Astrocyte (in vitro differentiated cells and primary cell): Measurements from ENCODE around the gene CDRT4. TPM values are rescaled to one million over a fixed set of nuclear protein-coding genes. Genes with fewer than 3 reads are reported as not detected.
A peak's percentile ranks its signal among the peaks of the same experiment; 100 is the strongest.

Experiments
- DNase-seq: peaks from one replicate; pipeline ENCODE4 v3.0.0-alpha.2; 2010; ENCODE audit warnings: low read depth
- FAIRE-seq: peaks from 2 replicates; lab custom pipeline; 2011; peaks lifted over from hg19 to GRCh38; lab: Jason Lieb, UNC
- H2AFZ ChIP-seq: 2 replicates; pipeline ENCODE4 v1.6.0; 2012; ENCODE audit warnings: low read depth, low read length, inconsistent platforms
- H3K27ac ChIP-seq: 2 replicates; pipeline ENCODE4 v1.5.1; 2011; ENCODE audit warnings: low read depth, low read length, inconsistent platforms
- H3K27me3 ChIP-seq: 2 replicates; pipeline ENCODE4 v1.6.0; 2011; ENCODE audit warnings: low read length, inconsistent platforms; ENCODE audit not compliant: insufficient read depth
- H3K36me3 ChIP-seq: 2 replicates; pipeline ENCODE4 v1.5.1; 2011; ENCODE audit warnings: low read length, inconsistent platforms; ENCODE audit not compliant: insufficient read depth
- H3K4me1 ChIP-seq: 2 replicates; pipeline ENCODE4 v1.5.1; 2011; ENCODE audit warnings: low read length, inconsistent platforms; ENCODE audit not compliant: insufficient read depth
- H3K4me2 ChIP-seq: 2 replicates; pipeline ENCODE4 v1.6.0; 2012; ENCODE audit warnings: low read length, inconsistent platforms
- H3K4me3 ChIP-seq: 2 replicates; pipeline ENCODE4 v1.5.1; 2011; ENCODE audit warnings: low read depth, mild to moderate bottlenecking, low read length, inconsistent platforms; ENCODE audit not compliant: insufficient read depth
- H3K79me2 ChIP-seq: 2 replicates; pipeline ENCODE4 v1.6.0; 2012; ENCODE audit warnings: mild to moderate bottlenecking, low read length, inconsistent platforms; ENCODE audit not compliant: insufficient read depth
- H3K9ac ChIP-seq: 2 replicates; pipeline ENCODE4 v1.6.0; 2012; ENCODE audit warnings: mild to moderate bottlenecking, low read length, inconsistent platforms
- H3K9me3 ChIP-seq: 2 replicates; pipeline ENCODE4 v1.5.1; 2012; ENCODE audit warnings: low read depth, mild to moderate bottlenecking, low read length, inconsistent platforms; ENCODE audit not compliant: insufficient read depth
- H4K20me1 ChIP-seq: 2 replicates; pipeline ENCODE4 v1.6.0; 2012; ENCODE audit warnings: low read length, inconsistent platforms; ENCODE audit not compliant: insufficient read depth
- H3K27ac Mint-ChIP-seq: one replicate; pipeline ENCODE4 v1.8.0; 2021; ENCODE audit warnings: mild to moderate bottlenecking, mixed read lengths; ENCODE audit not compliant: unreplicated experiment
- H3K27me3 Mint-ChIP-seq: one replicate; pipeline ENCODE4 v1.8.0; 2021; ENCODE audit warnings: low read depth, mixed read lengths; ENCODE audit not compliant: unreplicated experiment
- H3K36me3 Mint-ChIP-seq: one replicate; pipeline ENCODE4 v1.8.0; 2021; ENCODE audit warnings: low read depth, mixed read lengths; ENCODE audit not compliant: unreplicated experiment
- H3K4me1 Mint-ChIP-seq: one replicate; pipeline ENCODE4 v1.8.0; 2021; ENCODE audit warnings: low read depth, mixed read lengths; ENCODE audit not compliant: unreplicated experiment
- H3K4me3 Mint-ChIP-seq: one replicate; pipeline ENCODE4 v1.8.0; 2021; ENCODE audit warnings: mild to moderate bottlenecking, moderate library complexity, mixed read lengths; ENCODE audit not compliant: unreplicated experiment
- H3K9me3 Mint-ChIP-seq: one replicate; pipeline ENCODE4 v1.8.0; 2021; ENCODE audit warnings: mild to moderate bottlenecking, mixed read lengths; ENCODE audit not compliant: unreplicated experiment
- CTCF ChIP-seq: IDR thresholded peaks from 2 replicates; pipeline ENCODE4 v1.5.1; 2011; ENCODE audit warnings: low read depth, mild to moderate bottlenecking, inconsistent platforms, low read length, moderate library complexity; ENCODE audit not compliant: insufficient read depth
- EZH2 ChIP-seq: IDR thresholded peaks from 2 replicates; pipeline ENCODE4 v1.6.1; 2012; ENCODE audit warnings: mild to moderate bottlenecking, low read length, inconsistent platforms; ENCODE audit not compliant: insufficient read depth
- total RNA-seq: library from RNA; stranded (reverse); gene quantifications from 2 replicates; pipeline ENCODE4 v1.2.1, GENCODE V29; 2021

The CDRT4 gene
- total RNA-seq, 1 donor from 2014 or later: 8.8 TPM

GRCh38 chr17:15452746-15453145 is 14.7 kb downstream of the CDRT4 start:
- DNase-seq: peak; percentile 64
- no peak for FAIRE-seq
- Histone ChIP-seq H3K9ac (no peak overlapping the region), H3K4me1 (peaks cover 24% of the 10 kb centered on the region), H2AFZ (no peak overlapping the region), H3K4me2 (no peak overlapping the region), H3K36me3 (peaks cover 2% of the 10 kb centered on the region), H3K4me3 (no peak overlapping the region), H3K9me3 (no peaks in the 10 kb centered on the region), H4K20me1 (no peaks in the 10 kb centered on the region), H3K27ac (no peak overlapping the region), H3K27me3 (no peaks in the 10 kb centered on the region), H3K79me2 (no peaks in the 10 kb centered on the region)
- H3K4me1 Mint-ChIP-seq: peaks cover 9% of the 10 kb centered on the region
- H3K27me3 Mint-ChIP-seq: no peaks in the 10 kb centered on the region
- TF ChIP-seq EZH2 (no peak), CTCF (no peak)
- no peak overlapping the region for H3K27ac Mint-ChIP-seq
- no peak overlapping the region for H3K4me3 Mint-ChIP-seq
- H3K9me3 Mint-ChIP-seq: peaks cover 7% of the 10 kb centered on the region
- peaks cover 11% of the 10 kb centered on the region for H3K36me3 Mint-ChIP-seq

GRCh38 chr17:15451680-15452079 is 15.7 kb downstream of the CDRT4 start:
- Mint-ChIP-seq H3K27me3 (no peaks in the 10 kb centered on the region), H3K27ac (no peak overlapping the region), H3K4me3 (no peak overlapping the region), H3K9me3 (peaks cover 7% of the 10 kb centered on the region), H3K4me1 (peaks cover under 1% of the 10 kb centered on the region), H3K36me3 (peaks cover 13% of the 10 kb centered on the region)
- Histone ChIP-seq H3K79me2 (no peaks in the 10 kb centered on the region), H3K36me3 (peaks cover 2% of the 10 kb centered on the region), H3K4me3 (no peak overlapping the region), H3K4me1 (peaks cover 13% of the 10 kb centered on the region), H4K20me1 (no peaks in the 10 kb centered on the region), H3K27ac (no peak overlapping the region), H3K27me3 (no peaks in the 10 kb centered on the region), H2AFZ (no peak overlapping the region), H3K9me3 (no peaks in the 10 kb centered on the region), H3K4me2 (no peak overlapping the region), H3K9ac (no peak overlapping the region)
- no peak for DNase-seq
- no peak for FAIRE-seq
- TF ChIP-seq CTCF (no peak), EZH2 (no peak)

GRCh38 chr17:15448580-15448956 is 18.9 kb downstream of the CDRT4 start:
- H3K27ac Mint-ChIP-seq: no peak overlapping the region
- H3K4me1 Mint-ChIP-seq: peaks cover 4% of the 10 kb centered on the region
- peaks cover 8% of the 10 kb centered on the region for H3K4me1 ChIP-seq
- no peak overlapping the region for H3K4me2 ChIP-seq
- H4K20me1 ChIP-seq: no peaks in the 10 kb centered on the region
- H3K9me3 Mint-ChIP-seq: no peaks in the 10 kb centered on the region
- H3K27me3 Mint-ChIP-seq: no peaks in the 10 kb centered on the region
- H3K79me2 ChIP-seq: no peaks in the 10 kb centered on the region
- H3K36me3 Mint-ChIP-seq: peaks cover 11% of the 10 kb centered on the region
- peaks cover 2% of the 10 kb centered on the region for H3K36me3 ChIP-seq
- H3K4me3 Mint-ChIP-seq: no peak overlapping the region
- TF ChIP-seq EZH2: no peak
- TF ChIP-seq CTCF: no peak
- no peak for FAIRE-seq
- no peak overlapping the region for H3K4me3 ChIP-seq
- H3K9me3 ChIP-seq: no peaks in the 10 kb centered on the region
- no peak overlapping the region for H3K27ac ChIP-seq
- H3K9ac ChIP-seq: no peak overlapping the region
- no peak for DNase-seq
- H3K27me3 ChIP-seq: no peaks in the 10 kb centered on the region
- no peak overlapping the region for H2AFZ ChIP-seq
